Activated T-cell treated with anti-CD3 and anti-CD28 coated beads, Interleukin-2, amount 50 U/mL, for 24 hours (primary cell): ENCODE measurements around the gene GMEB2.
"Not testable (repeated sequence)": the region's sequence is repeated elsewhere in the genome, so short reads cannot be mapped to it uniquely, and the experiment has no call there.

Source experiments
- DNase-seq: peaks from one replicate; pipeline ENCODE4 v3.0.0-alpha.2; 2020
- H3K27ac Mint-ChIP-seq: 2 replicates; pipeline ENCODE4 v1.8.0; 2020; ENCODE audit warnings: mild to moderate bottlenecking, mixed read lengths
- H3K27me3 Mint-ChIP-seq: 2 replicates; pipeline ENCODE4 v1.8.0; 2020; ENCODE audit warnings: mixed read lengths
- H3K36me3 Mint-ChIP-seq: 2 replicates; pipeline ENCODE4 v1.8.0; 2020; ENCODE audit warnings: low read depth, mixed read lengths
- H3K4me1 Mint-ChIP-seq: 2 replicates; pipeline ENCODE4 v1.8.0; 2020; ENCODE audit warnings: low read depth, mixed read lengths
- H3K4me3 Mint-ChIP-seq: 2 replicates; pipeline ENCODE4 v1.8.0; 2020; ENCODE audit warnings: mild to moderate bottlenecking, moderate library complexity, mixed read lengths
- H3K9me3 Mint-ChIP-seq: 2 replicates; pipeline ENCODE4 v1.8.0; 2020; ENCODE audit warnings: mixed read lengths

GMEB2 gene

DNA sequence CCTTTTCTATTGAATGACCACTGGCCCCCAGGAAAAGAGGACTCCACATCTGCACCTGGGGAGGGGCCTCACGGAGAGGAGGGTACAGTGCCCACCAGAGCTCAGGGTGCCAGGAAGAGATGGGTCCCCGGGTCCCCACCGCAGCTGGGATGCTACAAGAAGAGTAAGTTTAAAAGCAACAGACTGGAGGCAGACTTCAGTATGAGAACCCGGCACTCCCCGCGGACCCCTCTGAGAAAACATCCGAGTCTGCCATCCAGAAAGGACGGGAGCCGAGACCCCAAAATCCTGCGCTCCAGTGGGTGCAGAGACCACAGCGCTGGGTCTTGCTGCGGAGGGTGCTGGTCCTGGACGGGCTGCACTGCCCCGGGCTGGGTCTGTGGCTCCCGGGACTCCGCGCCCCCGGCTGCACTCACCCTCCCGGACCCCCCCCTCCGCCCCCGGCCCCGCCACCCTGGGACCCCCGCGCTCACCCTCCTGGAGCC is 53.2 kb downstream of the GMEB2 start:
- H3K36me3 Mint-ChIP-seq = no peaks in the 10 kb centered on the region
- H3K9me3 Mint-ChIP-seq = no peaks in the 10 kb centered on the region
- no peak for DNase-seq
- H3K27ac Mint-ChIP-seq = peak overlapping the region; percentile 37
- peaks cover 9% of the 10 kb centered on the region for H3K27me3 Mint-ChIP-seq
- peak overlapping the region; percentile 69 for H3K4me3 Mint-ChIP-seq
- H3K4me1 Mint-ChIP-seq = peaks cover 9% of the 10 kb centered on the region

DNA sequence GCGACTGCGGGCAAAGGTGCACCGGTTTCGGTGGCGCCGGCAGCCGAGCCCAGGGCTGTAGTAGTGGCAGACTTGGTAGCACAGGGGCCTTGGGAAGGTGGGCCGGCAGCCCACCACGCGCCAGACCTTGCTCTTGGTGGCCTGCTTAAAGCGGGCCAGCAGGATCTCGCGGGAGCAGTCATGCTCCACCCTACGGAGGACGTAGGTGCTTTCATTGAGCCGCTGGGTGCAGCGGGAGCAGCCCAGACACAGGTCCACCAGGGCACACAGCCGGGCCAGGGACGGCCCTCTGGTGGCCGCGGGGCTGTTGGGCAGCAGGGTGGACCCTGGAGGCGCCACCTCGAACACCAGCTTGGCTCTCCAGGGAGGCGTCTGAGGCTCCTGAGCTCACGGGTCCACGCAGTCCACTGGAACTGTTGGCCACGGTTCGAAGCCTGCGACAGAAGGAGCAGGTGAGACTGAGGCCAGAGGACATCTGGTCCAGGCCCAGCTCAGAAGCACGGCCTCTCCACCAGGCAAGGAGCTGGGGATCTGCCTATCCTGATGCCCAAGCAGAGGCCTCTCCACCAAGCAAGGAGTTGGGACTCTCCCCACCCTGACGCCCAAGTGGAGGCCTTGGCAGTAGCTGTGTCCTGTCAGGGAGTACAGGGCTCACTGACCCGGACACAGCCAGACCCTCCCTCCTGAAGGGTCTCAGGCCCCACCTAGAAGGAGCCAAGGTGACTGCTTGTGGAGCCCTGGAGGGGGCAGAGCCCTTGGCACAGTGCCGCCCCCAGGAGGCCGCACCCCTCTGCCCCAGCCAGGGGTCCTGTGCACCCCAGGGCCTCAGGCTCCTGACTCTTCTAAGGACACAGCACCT is 53.9 kb downstream of the GMEB2 start:
- peaks cover 9% of the 10 kb centered on the region for H3K27me3 Mint-ChIP-seq
- H3K4me1 Mint-ChIP-seq = peaks cover 16% of the 10 kb centered on the region
- no peak for DNase-seq
- H3K4me3 Mint-ChIP-seq = peak overlapping the region; percentile 69
- no peaks in the 10 kb centered on the region for H3K36me3 Mint-ChIP-seq
- no peak overlapping the region for H3K27ac Mint-ChIP-seq
- no peaks in the 10 kb centered on the region for H3K9me3 Mint-ChIP-seq

DNA sequence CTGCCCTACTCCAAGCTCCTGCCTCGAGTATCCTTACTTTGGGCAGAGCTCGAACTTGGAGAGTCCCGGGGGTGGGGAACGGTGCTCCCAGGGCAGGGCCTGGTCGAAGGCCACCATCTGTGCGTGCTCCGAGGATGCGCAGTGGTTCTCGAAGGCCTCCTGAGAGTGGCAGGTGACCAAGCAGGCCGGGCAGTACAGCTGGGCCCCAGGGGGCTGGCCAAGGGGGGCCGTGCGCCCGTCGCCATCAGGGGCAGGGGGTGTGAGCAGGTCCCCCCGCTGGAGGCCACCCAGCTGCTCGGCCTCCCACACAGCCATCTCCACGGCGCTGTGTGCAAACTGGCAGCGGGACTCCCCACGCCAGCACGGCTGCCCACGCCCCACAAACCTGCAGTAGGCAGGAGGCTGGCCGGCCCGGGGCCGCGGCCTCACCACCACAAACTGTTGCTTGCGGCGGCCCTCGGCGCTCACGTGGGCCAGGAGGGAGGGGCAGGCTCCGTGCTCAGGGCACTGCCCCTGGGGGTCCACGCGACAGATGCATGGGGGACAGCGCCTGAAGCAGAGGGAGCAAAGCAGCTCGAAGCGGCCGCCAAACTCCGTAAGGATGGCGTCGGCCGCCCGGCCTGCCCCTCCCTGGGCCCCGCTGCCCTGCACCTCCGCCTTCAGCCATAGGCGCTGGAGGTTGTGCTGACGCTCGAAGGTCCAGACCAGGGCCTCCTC is 54.7 kb downstream of the GMEB2 start:
- Mint-ChIP-seq H3K27ac (no peak overlapping the region), H3K9me3 (no peaks in the 10 kb centered on the region), H3K4me1 (peaks cover 24% of the 10 kb centered on the region), H3K36me3 (peaks cover 4% of the 10 kb centered on the region), H3K4me3 (no peak overlapping the region), H3K27me3 (peaks cover 9% of the 10 kb centered on the region)
- no peak for DNase-seq

DNA sequence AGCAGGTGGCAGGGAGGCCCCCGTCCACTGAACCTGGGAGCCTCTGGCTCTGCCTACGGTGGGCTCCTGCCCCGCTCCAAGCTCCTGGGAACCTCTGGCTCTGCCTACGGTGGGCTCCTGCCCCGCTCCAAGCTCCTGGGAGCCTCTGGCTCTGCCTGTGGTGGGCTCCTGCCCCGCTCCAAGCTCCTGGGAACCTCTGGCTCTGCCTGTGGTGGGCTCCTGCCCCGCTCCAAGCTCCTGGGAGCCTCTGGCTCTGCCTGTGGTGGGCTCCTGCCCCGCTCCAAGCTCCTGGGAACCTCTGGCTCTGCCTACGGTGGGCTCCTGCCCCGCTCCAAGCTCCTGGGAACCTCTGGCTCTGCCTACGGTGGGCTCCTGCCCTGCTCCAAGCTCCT is 55.8 kb downstream of the GMEB2 start:
- H3K27ac Mint-ChIP-seq, H3K4me3 Mint-ChIP-seq, DNase-seq, H3K27me3 Mint-ChIP-seq, H3K9me3 Mint-ChIP-seq, H3K36me3 Mint-ChIP-seq: not testable (repeated sequence)
- H3K4me1 Mint-ChIP-seq = peaks cover 25% of the 10 kb centered on the region

DNA sequence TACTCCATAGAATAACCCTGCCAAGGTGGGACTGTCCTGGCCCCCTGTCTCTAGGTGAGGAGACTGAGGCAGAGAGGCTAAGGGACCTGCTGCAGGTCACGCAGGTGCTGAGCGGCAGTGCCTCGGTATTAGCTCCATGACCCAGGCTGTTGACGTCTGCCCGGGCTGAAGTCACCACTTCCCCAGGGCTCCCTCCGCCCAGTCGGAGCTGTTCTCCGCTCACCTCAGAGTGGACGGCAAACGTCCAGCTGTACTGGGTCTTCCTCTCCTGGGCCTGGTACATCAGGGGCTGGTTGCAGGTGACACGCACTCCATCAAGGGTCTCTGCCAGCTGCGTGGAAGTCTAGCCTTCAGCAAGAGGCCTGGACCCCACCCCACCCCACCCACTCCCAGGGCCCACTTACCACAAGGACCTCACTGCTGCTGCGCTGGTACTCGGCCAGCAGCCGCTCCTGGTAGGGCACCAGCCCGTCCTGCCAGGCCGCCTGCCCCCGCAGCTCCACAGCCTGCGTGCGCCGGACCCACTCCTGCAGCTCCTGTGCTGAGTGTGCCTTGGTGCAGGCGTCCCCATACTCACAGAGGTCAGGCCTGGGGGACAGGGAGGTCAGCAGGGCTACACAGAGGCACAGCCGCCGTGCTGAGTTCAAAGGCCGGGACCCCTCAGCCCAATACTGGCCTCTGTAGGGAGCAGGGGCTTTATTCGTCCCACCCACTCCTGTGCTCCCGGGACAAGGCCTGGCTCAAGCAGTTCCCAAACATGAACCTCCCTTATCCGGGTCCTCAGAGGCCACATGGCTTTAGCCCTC is 56.4 kb downstream of the GMEB2 start:
- no peak for DNase-seq
- H3K9me3 Mint-ChIP-seq = no peaks in the 10 kb centered on the region
- H3K36me3 Mint-ChIP-seq = peaks cover 9% of the 10 kb centered on the region
- no peak overlapping the region for H3K27ac Mint-ChIP-seq
- peaks cover 25% of the 10 kb centered on the region for H3K4me1 Mint-ChIP-seq
- H3K4me3 Mint-ChIP-seq = no peak overlapping the region
- peaks cover 3% of the 10 kb centered on the region for H3K27me3 Mint-ChIP-seq

DNA sequence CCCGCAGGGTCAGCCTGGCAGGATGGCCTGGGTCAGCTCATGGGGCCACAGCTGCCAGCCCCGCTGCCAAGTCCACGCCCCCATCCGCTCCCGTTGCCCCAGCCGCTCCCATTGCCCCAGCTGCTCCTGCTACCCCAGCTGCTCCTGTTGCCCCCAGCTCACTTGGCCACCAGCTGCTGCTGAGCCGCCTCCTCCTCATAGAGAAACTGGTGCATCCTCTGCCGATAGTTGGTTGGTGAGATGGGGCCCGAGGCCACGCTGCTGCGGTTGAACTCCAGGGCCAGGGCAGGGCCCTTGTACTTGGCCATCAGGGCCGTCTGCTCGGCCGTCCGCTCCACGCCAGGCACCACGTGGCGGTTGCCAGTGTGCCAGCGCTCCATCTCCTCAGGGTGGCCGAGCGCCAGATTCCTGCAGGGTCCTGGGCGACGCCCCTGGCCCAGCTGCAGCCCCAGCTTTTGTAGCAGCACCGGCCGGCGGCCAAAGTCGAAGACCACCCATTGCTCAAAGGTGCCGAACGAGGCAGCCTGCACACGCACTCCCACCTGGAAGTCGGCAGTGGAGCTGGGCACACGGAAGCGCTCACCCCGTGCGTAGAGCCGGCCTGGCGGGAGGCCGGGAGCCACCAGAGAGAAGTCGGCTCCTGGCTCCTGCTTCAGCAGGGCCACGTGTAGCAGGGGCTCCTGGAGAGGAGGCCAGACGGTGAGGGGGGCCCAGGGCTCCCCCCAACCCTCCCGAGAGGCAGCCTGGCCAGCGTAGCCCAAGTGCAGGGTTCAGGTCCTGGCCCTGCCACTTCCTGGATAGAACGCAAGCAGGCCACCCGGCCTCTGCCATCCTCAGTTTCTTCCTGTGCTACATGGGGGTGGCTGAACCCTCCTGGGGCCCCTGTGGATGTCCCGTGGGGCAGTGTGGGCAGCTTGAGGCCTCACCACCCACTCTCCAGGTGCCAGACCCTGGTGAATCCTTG is 57.6 kb downstream of the GMEB2 start:
- peaks cover 3% of the 10 kb centered on the region for H3K27me3 Mint-ChIP-seq
- no peak for DNase-seq
- H3K36me3 Mint-ChIP-seq = peaks cover 10% of the 10 kb centered on the region
- H3K4me3 Mint-ChIP-seq = no peak overlapping the region
- H3K9me3 Mint-ChIP-seq = no peaks in the 10 kb centered on the region
- H3K27ac Mint-ChIP-seq = no peak overlapping the region
- peaks cover 25% of the 10 kb centered on the region for H3K4me1 Mint-ChIP-seq

DNA sequence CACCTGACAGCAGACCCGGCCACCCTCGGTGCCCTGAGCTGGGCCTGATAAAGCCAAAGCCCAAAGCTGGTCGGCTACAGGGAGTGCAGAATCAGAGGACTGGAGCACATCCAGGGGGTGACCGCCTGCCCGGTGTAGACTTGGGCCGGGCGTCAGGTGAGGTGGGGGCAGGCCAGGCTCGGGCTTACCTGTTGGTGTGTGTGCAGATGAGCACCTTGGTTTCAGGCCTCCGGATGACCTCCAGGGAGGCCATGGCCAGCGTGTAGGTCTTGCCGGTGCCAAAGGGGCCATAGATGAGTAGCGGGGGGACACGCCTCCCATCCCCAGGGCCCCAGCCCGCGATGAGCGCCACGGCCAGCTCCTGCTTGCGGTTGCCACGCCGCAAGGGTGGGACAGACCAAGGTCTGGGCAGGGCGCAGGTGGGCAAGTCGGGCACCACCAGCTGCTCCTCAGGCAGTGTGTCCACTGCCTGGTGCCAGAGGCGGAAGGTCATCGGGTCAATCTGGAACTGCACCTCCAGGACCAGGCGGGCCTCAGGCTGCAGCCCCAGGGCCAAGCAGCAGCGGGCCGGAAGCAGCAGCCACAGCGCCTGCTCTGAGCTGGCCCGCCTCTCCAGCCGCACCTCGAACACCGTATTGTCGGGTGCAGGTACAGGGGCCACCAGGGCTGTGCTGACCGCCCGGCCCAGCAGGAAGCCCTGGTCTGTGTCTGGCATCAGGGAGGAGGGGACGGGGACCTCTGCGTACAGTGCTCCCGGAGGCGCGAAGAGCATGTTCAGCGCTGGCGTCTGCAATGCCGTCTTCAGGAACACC is 58.5 kb downstream of the GMEB2 start:
- H3K27ac Mint-ChIP-seq = peak overlapping the region; percentile 61
- peaks cover 12% of the 10 kb centered on the region for H3K36me3 Mint-ChIP-seq
- H3K9me3 Mint-ChIP-seq = no peaks in the 10 kb centered on the region
- H3K27me3 Mint-ChIP-seq = peaks cover 3% of the 10 kb centered on the region
- H3K4me1 Mint-ChIP-seq = peaks cover 25% of the 10 kb centered on the region
- peak overlapping the region; percentile 44 for H3K4me3 Mint-ChIP-seq
- no peak for DNase-seq

DNA sequence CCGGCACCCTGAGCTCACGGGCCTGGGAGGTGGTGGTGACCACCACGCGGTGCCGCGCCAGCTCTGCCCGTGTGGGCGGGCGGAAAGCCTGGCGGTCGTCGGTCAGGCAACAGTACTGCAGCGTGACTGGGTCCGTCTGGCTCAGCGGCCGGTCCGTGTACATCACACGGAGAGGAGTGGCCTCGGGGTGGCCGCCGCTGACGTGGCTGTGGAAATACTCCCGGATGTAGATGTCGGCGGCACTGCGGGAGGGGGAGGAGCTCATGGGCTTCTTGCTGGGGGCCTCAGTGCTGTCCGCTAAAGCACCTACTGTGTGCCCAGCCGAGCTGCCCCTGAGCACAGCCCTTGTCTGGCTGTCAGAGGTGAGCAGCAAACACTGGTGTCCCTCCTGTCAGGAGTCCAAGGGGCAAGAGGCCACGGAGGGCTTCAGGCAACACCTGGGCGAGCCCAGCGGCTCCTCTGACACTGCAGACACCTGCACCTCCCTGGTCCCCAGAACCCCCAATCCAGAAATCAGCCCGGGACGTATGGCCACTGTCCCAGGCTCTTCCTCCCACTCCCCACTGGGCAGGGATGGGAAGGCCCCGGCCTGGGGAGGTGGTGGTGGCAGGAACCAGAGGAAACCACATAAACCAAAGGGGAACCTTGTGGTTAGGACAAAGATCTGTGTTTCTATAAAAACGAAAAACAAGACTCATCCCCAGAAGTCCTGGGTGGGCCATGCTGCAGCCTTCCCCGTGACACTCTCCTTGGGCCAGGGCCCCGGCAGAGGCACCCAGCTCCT is 59.3 kb downstream of the GMEB2 start:
- Mint-ChIP-seq H3K27ac (peak overlapping the region; percentile 61), H3K4me3 (peak overlapping the region; percentile 44), H3K27me3 (peaks cover 3% of the 10 kb centered on the region), H3K36me3 (peaks cover 12% of the 10 kb centered on the region), H3K4me1 (peaks cover 25% of the 10 kb centered on the region), H3K9me3 (no peaks in the 10 kb centered on the region)
- DNase-seq = peak; percentile 72

DNA sequence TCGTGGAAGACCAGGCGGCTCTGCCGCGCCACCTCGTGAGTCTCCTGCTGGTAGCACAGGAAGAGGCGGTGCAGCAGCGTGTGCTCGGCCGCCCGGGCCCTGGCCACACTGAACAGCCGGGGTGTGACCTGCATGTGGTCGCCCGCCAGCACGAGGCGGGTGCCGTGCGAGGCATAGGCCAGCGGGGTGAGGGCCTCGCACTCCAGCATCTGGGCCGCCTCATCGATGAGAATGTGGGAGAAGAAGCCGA is 59.8 kb downstream of the GMEB2 start:
- Mint-ChIP-seq H3K27me3 (peaks cover 3% of the 10 kb centered on the region), H3K36me3 (peaks cover 12% of the 10 kb centered on the region), H3K27ac (no peak overlapping the region), H3K4me3 (no peak overlapping the region), H3K9me3 (no peaks in the 10 kb centered on the region), H3K4me1 (peaks cover 25% of the 10 kb centered on the region)
- no peak for DNase-seq

DNA sequence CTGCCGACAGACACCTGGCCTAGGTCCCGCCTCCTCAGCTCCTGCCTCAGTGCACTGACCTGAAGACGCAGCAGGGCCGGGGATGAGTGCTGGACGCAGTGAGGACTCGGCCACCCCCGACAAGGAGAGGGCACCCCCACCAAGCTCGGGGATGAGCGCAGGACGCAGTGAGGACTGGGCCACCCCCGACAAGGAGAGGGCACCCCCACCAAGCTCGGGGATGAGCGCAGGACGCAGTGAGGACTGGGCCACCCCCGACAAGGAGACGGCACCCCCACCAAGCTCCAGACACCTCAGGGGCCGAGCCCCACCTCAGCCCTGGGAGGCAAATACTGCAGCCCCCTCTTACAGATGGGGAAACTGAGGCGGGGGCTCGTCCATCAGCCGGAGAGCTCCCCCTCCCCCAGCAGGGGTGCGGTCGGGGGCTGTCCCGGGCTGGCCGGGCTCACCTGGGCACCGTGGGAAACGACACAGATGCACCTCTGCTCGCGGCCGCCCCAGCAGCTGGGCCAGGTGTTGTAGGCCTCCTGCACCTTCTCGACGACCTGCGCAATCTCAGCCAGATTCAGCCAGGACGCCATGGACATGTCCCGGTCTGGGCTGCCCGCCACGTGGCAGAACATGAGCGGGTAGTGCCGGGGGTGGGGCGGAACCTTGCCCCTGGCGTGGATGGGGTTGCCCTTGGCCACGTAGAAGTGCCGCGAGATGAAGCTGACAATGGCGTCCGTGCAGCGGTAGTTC is 60.3 kb downstream of the GMEB2 start:
- Mint-ChIP-seq H3K4me1 (peaks cover 25% of the 10 kb centered on the region), H3K36me3 (peaks cover 12% of the 10 kb centered on the region), H3K9me3 (no peaks in the 10 kb centered on the region), H3K4me3 (no peak overlapping the region), H3K27me3 (peaks cover 3% of the 10 kb centered on the region), H3K27ac (no peak overlapping the region)
- DNase-seq = no peak

DNA sequence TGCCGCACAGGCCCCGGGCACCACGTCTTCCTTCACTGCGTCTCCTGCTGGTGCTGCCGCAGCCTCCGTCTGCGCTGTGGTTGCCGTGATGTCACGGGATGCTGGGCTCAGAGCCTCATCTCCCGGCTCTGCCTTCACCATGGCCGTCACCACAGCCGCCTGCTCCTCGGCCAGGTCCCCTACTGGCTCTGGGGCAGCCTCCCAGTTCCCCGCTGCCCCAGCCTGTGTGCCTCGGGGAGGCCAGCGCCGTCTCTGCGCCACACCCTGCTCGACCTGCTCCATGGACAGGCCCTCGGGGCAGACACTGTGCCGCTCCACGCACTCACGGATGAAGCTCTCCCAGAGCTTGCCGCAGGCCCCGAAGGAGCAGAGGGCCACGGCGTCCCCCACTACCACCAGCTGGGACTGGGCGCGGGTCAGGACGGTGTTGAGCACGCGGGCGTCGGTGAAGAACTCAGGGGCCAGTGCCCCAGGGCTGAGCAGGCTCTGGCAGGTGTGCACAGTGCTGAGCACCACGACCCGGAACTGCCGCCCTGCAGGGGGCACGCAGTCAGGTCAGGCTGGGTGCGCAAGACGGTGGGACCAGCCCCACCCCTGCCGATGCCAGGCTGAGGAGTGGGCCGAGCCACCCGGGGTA is 61.1 kb downstream of the GMEB2 start:
- no peak for DNase-seq
- Mint-ChIP-seq H3K27ac (no peak overlapping the region), H3K9me3 (no peaks in the 10 kb centered on the region), H3K4me1 (peaks cover 25% of the 10 kb centered on the region), H3K36me3 (peaks cover 15% of the 10 kb centered on the region), H3K27me3 (peaks cover 3% of the 10 kb centered on the region), H3K4me3 (no peak overlapping the region)
